ENCODE results near the gene ACR.

ACR gene

GRCh38 chr22:50729391-50730012 is 8.5 kb upstream of the ACR start:
- Histone ChIP-seq H3K79me2 (ENCODE audit: control insufficient read depth, low read length) (no peaks in the 10 kb centered on the region), H3K9me2 (replicated peaks; ENCODE audit: control insufficient read depth, low read length) (no peaks in the 10 kb centered on the region), H3K4me2 (ENCODE audit: low read length) (peak overlapping the region; percentile 50), H3F3A (ENCODE audit: control insufficient read depth, insufficient read depth) (no peaks in the 10 kb centered on the region), H3K27ac (ENCODE audit: low read depth, low read length) (no peak overlapping the region), H3K36me3 (ENCODE audit: control insufficient read depth, low read length) (no peaks in the 10 kb centered on the region), H3K9me3 (ENCODE audit: control insufficient read depth, insufficient read depth, low read length) (no peaks in the 10 kb centered on the region), H3K27me3 (ENCODE audit: control insufficient read depth, low read length) (peaks cover 3% of the 10 kb centered on the region; the same call in 1 of the 2 replicates), H3K4me1 (ENCODE audit: control insufficient read depth, low read length) (peaks cover 33% of the 10 kb centered on the region), H4K20me1 (ENCODE audit: control insufficient read depth, insufficient read depth, low read depth, low read length) (no peaks in the 10 kb centered on the region), H3K4me3 (ENCODE audit: low read length) (0 out of 2 replicates have a peak overlapping the region, but pooled peaks have one; percentile 6)
- TF ChIP-seq, protein P1, sequence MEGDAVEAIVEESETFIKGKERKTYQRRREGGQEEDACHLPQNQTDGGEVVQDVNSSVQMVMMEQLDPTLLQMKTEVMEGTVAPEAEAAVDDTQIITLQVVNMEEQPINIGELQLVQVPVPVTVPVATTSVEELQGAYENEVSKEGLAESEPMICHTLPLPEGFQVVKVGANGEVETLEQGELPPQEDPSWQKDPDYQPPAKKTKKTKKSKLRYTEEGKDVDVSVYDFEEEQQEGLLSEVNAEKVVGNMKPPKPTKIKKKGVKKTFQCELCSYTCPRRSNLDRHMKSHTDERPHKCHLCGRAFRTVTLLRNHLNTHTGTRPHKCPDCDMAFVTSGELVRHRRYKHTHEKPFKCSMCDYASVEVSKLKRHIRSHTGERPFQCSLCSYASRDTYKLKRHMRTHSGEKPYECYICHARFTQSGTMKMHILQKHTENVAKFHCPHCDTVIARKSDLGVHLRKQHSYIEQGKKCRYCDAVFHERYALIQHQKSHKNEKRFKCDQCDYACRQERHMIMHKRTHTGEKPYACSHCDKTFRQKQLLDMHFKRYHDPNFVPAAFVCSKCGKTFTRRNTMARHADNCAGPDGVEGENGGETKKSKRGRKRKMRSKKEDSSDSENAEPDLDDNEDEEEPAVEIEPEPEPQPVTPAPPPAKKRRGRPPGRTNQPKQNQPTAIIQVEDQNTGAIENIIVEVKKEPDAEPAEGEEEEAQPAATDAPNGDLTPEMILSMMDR (IDR thresholded peaks at IDR 0.05; ENCODE audit: low read depth, low read length, poor library complexity, severe bottlenecking) = no peak
- TF ChIP-seq EZH2phosphoT487 (IDR thresholded peaks at IDR 0.05; ENCODE audit: borderline replicate concordance, low read length) = no peak

DNA sequence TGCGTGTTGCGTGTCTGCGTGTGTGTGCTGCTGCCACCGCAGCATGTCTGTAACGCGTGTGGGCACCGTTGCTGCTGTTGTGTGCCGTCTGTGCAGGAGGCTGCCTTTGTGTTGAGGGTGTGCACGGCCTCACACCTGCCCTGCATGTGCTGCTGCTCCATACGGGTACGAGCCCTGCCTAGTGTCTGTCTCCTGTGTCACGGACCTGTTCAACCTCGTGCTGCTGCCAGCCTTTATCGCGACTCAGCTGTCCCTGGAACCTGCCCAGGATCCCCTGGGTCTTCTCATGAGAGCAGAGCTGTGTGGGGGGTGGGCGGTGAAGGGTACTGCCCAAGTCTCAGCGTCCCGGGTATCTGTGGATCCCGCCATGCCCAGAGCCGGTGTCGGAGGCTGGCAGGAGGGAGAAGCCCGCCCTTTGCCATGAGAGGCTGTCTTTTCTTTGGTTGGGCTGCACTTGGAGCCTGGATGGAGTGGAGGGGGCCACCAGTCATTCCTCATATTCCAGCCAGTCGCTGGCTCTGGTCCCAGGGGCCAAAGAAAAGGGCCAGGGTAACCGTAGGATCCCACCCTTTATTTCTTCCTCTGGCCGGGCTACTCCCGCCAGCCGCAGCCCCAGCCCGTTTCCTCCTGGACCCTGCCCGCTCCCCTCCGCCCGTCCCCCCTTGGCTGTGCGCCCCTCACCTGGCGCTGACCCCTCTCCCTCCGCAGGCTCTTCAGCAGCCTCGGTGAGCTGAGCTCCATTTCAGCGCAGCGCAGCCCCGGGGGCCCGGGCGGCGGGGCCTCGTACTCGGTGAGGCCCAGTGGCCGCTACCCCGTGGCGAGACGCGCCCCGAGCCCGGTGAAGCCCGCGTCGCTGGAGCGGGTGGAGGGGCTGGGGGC is 7.8 kb upstream of the ACR start:
- Histone ChIP-seq H4K20me1 (ENCODE audit: control insufficient read depth, insufficient read depth, low read depth, low read length) (no peaks in the 10 kb centered on the region), H3K79me2 (ENCODE audit: control insufficient read depth, low read length) (no peaks in the 10 kb centered on the region), H3K27ac (ENCODE audit: low read depth, low read length) (no peak overlapping the region), H3K9me2 (replicated peaks; ENCODE audit: control insufficient read depth, low read length) (no peaks in the 10 kb centered on the region), H3K4me1 (ENCODE audit: control insufficient read depth, low read length) (peaks cover 33% of the 10 kb centered on the region), H3K27me3 (ENCODE audit: control insufficient read depth, low read length) (peaks cover 5% of the 10 kb centered on the region), H3K9me3 (ENCODE audit: control insufficient read depth, insufficient read depth, low read length) (no peaks in the 10 kb centered on the region), H3K4me3 (ENCODE audit: low read length) (0 out of 2 replicates have a peak overlapping the region, but pooled peaks have one; percentile 6), H3K4me2 (ENCODE audit: low read length) (peak overlapping the region; percentile 50), H3K36me3 (ENCODE audit: control insufficient read depth, low read length) (no peaks in the 10 kb centered on the region), H3F3A (ENCODE audit: control insufficient read depth, insufficient read depth) (no peaks in the 10 kb centered on the region)
- TF ChIP-seq, protein P1 (IDR thresholded peaks at IDR 0.05; ENCODE audit: low read depth, low read length, poor library complexity, severe bottlenecking) = no peak

DNA sequence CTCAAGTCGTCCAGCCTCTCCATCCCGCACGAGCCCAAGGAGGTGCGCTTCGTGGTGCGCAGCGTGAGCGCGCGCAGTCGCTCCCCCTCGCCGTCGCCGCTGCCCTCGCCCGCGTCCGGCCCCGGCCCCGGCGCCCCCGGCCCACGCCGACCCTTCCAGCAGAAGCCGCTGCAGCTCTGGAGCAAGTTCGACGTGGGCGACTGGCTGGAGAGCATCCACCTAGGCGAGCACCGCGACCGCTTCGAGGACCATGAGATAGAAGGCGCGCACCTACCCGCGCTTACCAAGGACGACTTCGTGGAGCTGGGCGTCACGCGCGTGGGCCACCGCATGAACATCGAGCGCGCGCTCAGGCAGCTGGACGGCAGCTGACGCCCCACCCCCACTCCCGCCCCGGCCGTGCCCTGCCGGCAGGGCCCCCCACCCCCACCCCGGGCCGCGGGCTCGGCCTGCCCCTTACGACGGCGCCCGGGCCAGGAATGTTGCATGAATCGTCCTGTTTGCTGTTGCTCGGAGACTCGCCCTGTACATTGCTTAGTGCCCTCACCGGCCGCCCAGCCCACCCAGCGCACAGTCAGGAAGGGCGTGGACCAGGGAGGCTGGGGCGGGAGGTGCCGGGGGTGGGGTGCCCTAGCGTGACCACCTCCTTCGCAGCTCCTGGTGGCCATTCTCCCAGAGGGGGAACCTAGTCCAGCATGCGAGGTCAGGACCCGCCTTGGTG is 6.9 kb upstream of the ACR start:
- Histone ChIP-seq H3K9me3 (ENCODE audit: control insufficient read depth, insufficient read depth, low read length) (no peaks in the 10 kb centered on the region), H3K4me3 (ENCODE audit: low read length) (peak overlapping the region; percentile 33; the same call in 1 of the 2 replicates), H3K27ac (ENCODE audit: low read depth, low read length) (no peak overlapping the region), H3K9me2 (replicated peaks; ENCODE audit: control insufficient read depth, low read length) (no peaks in the 10 kb centered on the region), H3K36me3 (ENCODE audit: control insufficient read depth, low read length) (no peaks in the 10 kb centered on the region), H4K20me1 (ENCODE audit: control insufficient read depth, insufficient read depth, low read depth, low read length) (no peaks in the 10 kb centered on the region), H3K27me3 (ENCODE audit: control insufficient read depth, low read length) (peaks cover 7% of the 10 kb centered on the region), H3K4me2 (ENCODE audit: low read length) (peak overlapping the region; percentile 52), H3K79me2 (ENCODE audit: control insufficient read depth, low read length) (no peaks in the 10 kb centered on the region), H3K4me1 (ENCODE audit: control insufficient read depth, low read length) (peaks cover 33% of the 10 kb centered on the region), H3F3A (ENCODE audit: control insufficient read depth, insufficient read depth) (no peaks in the 10 kb centered on the region)
- TF ChIP-seq, protein P1 (IDR thresholded peaks at IDR 0.05; ENCODE audit: low read depth, low read length, poor library complexity, severe bottlenecking) = no peak
- TF ChIP-seq EZH2phosphoT487 (IDR thresholded peaks at IDR 0.05; ENCODE audit: borderline replicate concordance, low read length) = no peak

All from DOHH2 (cell line).